GM19240 (cell line): ENCODE measurements around the gene AGXT.

Experiments used
- DNase-seq: peaks from one replicate; pipeline ENCODE4 v3.0.0; 2011; ENCODE audit warnings: low spot score; ENCODE audit not compliant: insufficient read length

Gene AGXT

DNA sequence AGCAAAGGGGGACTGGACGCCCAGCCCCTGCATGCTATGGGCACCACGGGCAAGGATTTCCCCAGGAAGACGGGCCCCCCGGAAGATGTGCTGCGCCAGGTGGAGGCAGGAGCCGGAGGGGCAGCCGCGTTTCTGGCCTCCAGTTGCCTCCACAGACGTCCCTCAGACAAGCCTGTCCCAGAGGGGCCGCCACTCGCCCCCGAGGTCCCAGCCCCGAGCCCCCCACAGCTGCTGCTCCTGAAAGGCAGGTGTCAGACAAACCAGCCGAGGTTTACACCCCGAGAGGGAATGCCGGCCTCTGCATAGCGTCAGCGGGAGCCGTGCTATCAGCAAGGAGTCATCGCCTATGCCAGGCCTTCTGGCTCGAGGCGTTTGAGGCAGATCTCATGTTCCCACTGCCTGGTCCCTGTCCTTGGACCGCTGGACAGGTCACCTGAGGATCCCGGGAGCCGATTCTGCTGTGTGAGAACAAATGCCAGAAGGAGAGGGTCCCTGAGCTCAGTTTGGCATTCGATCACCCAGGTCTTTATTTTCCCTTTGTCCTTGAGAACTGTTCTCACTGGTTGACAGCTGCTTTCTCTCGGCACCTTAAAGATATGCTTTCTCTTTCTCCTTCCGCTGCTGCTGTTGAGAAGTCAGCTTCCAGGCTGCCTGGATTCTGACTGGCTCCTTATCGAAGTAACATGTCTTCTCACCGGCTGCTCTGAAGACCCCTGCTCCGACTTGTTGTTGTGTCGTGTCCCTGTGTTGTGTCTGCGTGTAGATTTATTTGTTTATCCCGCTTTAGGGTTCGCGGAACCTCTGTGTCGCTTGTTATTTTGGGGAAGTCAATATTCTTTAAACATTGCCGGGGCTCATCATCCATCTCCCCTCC, 58.1 kb downstream of the AGXT start:
- no peak for DNase-seq

DNA sequence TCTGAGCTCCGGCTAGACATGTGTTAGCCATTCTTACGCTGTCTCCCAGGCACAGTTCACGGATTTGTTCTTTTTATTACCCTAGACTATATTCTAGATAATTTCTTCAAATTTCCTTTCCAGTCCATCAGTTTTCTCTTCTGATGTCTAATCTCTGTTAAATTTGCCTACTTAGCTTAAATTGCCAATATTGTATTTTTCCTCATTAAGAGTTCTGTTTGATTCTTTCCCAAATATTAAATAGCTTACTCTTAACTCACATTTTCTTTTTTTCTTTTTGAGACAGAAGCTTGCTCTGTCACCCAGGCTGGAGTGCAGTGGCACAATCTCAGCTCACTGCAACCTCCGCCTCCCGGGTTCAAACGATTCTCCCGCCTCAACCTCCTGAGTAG, 58.8 kb downstream of the AGXT start:
- DNase-seq: no peak

DNA sequence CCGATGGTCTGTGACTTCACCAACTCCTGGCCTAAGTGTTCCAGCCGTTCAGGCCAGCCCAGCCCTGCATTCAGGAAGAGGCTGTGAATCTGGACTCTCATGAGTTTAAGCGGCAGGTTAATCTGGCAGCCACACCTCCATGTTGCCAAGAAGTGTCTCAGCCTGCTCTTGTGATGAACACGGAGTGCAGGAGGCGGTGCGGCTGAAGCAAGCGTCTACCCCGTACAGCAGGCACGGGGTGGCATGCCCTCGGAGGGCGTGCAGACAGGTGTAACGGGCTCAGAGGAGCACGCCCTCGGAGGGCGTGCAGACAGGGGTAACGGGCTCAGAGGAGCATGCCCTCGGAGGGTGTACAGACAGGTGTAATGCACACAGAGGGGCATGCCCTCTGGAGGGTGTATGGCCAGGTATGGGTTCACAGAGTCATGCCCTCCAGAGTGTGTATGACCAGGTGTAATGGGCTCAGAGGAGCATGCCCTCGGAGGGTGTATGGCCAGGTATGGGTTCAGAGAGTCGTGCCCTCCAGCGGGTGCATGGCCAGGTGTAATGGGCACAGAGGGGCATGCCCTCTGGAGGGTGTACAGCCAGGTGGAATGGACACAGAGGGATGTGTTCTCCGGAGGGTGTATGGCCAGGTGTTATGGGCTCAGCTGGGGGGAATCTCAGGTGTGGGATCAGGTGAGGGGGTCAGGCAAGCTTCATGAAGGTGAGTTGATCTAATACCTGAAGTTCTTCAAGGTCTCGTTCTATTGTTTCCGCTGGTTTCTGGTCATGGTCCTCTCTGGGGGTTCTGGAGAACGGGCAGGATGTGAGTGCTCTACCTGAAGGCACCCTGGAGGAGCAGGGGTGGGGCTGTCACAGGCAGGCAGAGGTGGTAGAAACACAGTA, 60.1 kb downstream of the AGXT start:
- no peak for DNase-seq

DNA sequence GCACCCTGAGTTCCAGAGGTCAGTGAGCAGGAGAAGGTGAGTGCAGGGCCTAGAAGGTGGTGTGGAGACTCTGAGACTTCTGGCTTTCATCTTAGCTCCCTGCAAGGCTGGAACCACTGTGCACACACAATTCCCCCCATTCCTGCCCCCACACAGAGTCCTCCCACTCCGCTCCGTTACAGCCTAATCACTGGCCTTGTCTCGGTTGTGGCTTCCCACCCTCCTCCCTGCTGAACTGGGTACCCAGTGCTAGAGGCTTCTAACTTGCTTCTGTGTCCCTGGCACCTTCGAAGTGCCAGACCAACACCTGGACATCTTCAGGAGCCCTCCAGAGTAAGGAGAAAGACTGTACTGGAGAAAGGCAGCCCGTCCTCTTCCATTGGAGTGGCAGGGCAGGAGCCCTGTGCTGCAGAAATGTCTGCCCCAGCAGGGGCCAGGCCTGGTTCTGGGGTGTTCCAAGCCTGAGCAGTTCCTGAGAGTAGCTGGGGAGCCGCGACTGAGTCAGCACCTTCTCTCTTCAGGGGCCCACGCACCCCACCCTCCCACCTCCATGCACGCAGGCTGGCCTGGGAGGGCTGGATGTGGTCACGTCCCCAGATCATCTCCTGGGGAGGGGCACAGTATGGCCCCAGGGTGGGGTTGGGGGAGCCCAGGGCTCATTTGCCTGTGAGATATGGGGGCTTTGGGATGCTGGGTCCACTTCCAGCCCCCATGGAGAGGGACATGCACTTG, 60.9 kb downstream of the AGXT start:
- DNase-seq: no peak
